Right cardiac atrium (tissue), 5 donors: Measurements from ENCODE around the gene COL4A1. TPM values are rescaled to one million over a fixed set of nuclear protein-coding genes. Genes with fewer than 3 reads are reported as not detected.

ENCODE experiments used
- ATAC-seq, 2 donors: fragments of 200-7000 bp; cut with Tn5 transposase; one replicate each; pipeline versions ENCODE4 v1.8.0 to v1.9.1; 2020; ENCODE audit warnings: moderate library complexity in 2 of 2, mild to moderate bottlenecking in 1 of 2
- DNase-seq, 3 donors: peaks; one replicate each; pipeline ENCODE4 v3.0.0-alpha.2; 2020
- H3K27ac ChIP-seq: one replicate; pipeline ENCODE4 v1.5.1; 2013; ENCODE audit warnings: mild to moderate bottlenecking, low read length, control low read depth, moderate library complexity
- H3K27me3 ChIP-seq: one replicate; pipeline ENCODE4 v1.6.1; 2013; ENCODE audit not compliant: control insufficient read depth, insufficient read depth
- H3K4me1 ChIP-seq: one replicate; pipeline ENCODE4 v1.6.1; 2013; ENCODE audit warnings: low read length; ENCODE audit not compliant: control insufficient read depth, insufficient read depth
- H3K4me3 ChIP-seq: one replicate; pipeline ENCODE4 v1.5.1; 2013; ENCODE audit warnings: low read length, control low read depth
- H3K9me3 ChIP-seq: one replicate; pipeline ENCODE4 v1.6.1; 2013; ENCODE audit warnings: low read length; ENCODE audit not compliant: control insufficient read depth
- WGBS: extraction: QIAGEN DNeasy Blood & Tissue Kit; methylation state at CpG from one replicate; pipeline ENCODE4 v1.1.7; 2013; 5-methylcytosine and 5-hydroxymethylcytosine counted together
- intact Hi-C, 4 donors: fragments of 100-400 bp; cut with DNase I; formaldehyde crosslinking; loops; one replicate each; pipeline versions ENCODE4 v1.11.0 to v1.14.0; 2022 to 2023
- polyA plus RNA-seq: library from polyadenylated mRNA; stranded (reverse); fragments of 200-250 nt; gene quantifications from one replicate; pipeline ENCODE4 v1.2.3, GENCODE V29; 2013
- total RNA-seq, 4 donors: library from RNA; stranded (reverse); fragmentation: NEBNext Ultra II Directional; extraction: Animal tissue kit (Norgen Biotek cat#: 25700); gene quantifications; one replicate each; pipeline ENCODE4 v1.2.1, GENCODE V29; 2021
- donor health status: healthy with polysubstance abuse.
- donor health status: DM: no; HTN: yes; CAD: no.
- donor health status: DM: no; HTN: no; CAD: no.
- donor health status: DM: no; HTN: yes; CAD: no; lungs with severe emphysema.
- donor health status: DM: yes; HTN: yes; CAD: no.

The COL4A1 gene
- total and polyA plus RNA-seq, 5 donors = 69.8 to 267 (median 102) TPM

DNA sequence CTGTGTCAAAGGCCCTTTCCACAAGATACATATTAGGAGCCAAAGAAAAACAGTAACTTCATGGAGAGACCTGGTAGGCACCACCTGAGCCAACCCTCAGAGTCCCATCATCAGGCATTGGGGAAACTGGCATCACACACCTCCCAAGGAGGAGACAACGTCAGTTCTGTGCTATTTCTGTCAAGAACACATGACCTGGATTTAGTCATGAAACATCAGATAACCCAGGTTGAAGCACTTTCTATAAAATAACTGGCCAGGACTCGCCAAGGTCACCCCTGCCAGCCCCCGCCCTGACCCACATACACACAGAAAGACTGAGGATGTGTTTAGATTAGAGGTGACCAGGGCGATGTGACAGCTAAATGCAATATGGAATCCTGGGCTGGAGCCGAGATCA lies 35.6 kb downstream of the COL4A1 start:
- peak in 1 of 3 donors; percentile 50 for DNase-seq
- H3K27ac ChIP-seq = peak overlapping the region; percentile 5
- no peaks in the 10 kb centered on the region for H3K27me3 ChIP-seq
- intact Hi-C loops = no loop called here
- no peaks in the 10 kb centered on the region for H3K9me3 ChIP-seq
- peak in 1 of 2 donors; percentile 30 for ATAC-seq
- WGBS = 68% methylated on average over 5 of the region's 5 CpGs
- no peak overlapping the region for H3K4me3 ChIP-seq
- peaks cover 30% of the 10 kb centered on the region for H3K4me1 ChIP-seq

DNA sequence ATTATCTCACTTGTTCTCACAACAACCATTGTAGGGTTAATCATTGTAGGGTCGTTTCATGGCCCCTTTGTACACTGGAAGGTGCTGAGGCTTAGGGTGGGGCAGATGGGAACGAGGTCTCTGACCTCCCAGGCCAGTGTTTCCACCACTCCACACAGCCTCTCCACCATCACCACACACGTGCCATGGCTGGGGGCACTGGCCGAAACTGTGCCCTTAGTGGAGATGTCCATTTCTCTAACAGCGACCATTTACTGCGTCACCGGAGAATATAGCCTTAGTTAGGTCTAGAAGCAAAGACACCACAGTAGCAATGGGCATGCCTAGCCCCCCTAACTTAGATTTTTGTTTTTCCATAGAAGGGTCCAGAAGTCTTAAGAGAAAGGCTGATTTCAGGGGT lies 36.5 kb downstream of the COL4A1 start:
- Histone ChIP-seq H3K4me3 (no peak overlapping the region), H3K27me3 (no peaks in the 10 kb centered on the region), H3K4me1 (peaks cover 31% of the 10 kb centered on the region), H3K27ac (peak overlapping the region; percentile 33), H3K9me3 (no peaks in the 10 kb centered on the region)
- DNase-seq = no peak
- WGBS = 84% methylated on average over 7 of the region's 7 CpGs
- intact Hi-C loops = no loop called here
- ATAC-seq = no peak

DNA sequence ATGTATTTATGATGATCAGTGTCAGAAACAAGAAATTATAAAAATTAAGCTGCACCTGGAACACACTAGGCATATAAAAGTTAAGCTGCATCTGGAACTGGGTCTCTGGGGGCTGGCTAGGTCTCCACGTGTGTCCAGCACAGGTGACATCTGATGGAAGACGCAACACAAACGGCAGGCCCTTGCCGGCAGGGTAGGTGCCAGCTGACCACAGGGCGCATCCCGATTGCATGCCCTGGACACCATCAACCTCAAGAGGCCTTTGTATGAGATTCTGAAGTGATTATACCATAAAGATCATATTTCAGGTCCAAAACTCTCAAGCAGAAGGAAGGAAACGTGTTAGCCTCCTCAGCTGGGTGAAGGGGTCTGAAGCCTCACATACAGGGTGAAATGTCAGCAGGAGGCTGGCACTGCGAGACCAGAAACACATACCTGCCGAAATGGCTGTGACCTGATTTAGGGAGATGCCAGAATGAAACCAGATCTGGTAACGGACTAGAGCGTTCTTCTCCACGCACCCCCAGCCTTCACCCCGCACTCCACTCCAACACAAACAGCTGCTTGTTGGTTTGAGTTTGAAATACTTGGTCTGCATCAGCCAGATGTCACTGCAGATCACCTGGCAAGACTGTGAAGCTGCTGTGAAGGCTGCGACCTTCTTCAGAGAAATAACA lies 37.3 kb downstream of the COL4A1 start:
- no peaks in the 10 kb centered on the region for H3K27me3 ChIP-seq
- no peaks in the 10 kb centered on the region for H3K9me3 ChIP-seq
- DNase-seq = no peak
- H3K4me3 ChIP-seq = no peak overlapping the region
- ATAC-seq = no peak
- WGBS = 75% methylated on average over 14 of the region's 14 CpGs
- peaks cover 36% of the 10 kb centered on the region for H3K4me1 ChIP-seq
- no peak overlapping the region for H3K27ac ChIP-seq
- intact Hi-C loops = no loop called here

DNA sequence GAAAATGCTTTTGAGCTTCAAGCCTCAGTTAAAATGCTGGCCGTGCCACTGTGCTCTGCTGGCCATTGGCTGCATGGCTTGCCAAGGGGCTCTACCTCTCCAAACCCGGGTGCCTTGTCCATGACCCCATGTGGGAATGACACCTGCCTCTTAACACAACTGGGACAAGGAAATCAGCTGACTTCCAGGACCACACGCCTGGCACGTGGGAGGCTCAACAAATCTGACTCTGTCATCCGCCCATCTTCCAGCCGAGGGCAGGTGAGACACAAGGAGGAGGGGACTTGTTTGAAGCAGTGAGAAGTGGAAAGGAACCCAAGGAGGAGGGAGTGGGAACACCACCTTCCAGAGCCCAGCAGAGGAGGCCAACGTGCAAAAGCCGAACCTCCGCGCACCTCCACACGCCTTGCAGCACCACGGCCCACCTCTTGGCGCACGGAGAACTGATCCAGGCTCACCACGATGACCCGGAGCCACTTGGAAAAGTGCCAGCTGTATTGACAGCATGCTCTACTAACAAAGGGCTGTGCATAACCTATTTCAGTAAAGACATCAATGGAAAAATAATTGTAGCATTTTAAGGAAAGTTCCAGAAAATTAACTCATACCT lies 38.3 kb downstream of the COL4A1 start:
- 71% methylated on average over 16 of the region's 16 CpGs for WGBS
- Histone ChIP-seq H3K9me3 (no peaks in the 10 kb centered on the region), H3K27ac (no peak overlapping the region), H3K4me1 (peaks cover 38% of the 10 kb centered on the region), H3K27me3 (no peaks in the 10 kb centered on the region), H3K4me3 (no peak overlapping the region)
- intact Hi-C loops = no loop called here
- DNase-seq (peak in 1 of 3 donors; percentile 60), ATAC-seq (no peak)

DNA sequence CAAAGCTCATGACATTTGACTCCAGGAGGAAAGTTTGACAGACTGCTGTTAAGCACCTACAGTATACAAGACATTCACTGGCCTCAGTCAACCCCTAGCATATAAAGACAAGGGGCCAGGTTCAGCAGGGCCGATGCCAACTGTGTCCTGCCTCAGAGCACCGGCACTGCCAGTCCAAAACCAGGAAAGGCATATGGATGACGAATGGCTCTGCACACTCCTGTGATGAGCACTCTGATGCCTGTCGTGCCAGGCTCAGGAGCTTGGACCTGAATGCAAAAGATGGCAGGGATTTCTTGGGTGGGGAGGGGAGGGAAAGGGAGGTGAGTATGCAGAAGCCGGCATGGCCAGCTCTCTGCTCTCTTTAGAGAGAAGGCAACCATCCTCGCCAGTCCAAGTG lies 38.9 kb downstream of the COL4A1 start:
- Histone ChIP-seq H3K27ac (no peak overlapping the region), H3K4me1 (peaks cover 40% of the 10 kb centered on the region), H3K9me3 (no peaks in the 10 kb centered on the region), H3K27me3 (no peaks in the 10 kb centered on the region), H3K4me3 (no peak overlapping the region)
- intact Hi-C loops = no loop called here
- WGBS = 57% methylated on average over 6 of the region's 6 CpGs
- DNase-seq (no peak), ATAC-seq (no peak)

DNA sequence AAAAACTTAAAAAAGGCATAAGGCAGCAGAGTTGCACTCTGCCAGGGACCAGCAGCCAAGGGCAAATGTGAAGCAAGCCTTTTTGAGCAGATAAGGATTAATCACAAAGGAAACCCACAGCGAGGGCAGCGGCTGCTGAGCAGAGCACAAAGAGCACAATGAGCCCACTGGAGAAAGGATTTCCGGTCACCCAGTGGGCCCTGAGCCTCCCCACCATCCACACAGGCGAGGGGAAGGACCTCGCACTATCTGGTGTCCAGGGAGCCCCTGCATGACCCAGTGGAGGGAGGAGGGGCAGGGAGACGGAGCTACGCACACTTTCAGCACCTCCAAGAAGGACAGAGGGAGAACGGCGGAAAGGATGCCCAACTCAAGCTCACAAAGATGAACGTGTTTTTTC lies 40.0 kb downstream of the COL4A1 start:
- ATAC-seq (peak; percentile 3 to 24), DNase-seq (peak in 1 of 3 donors; percentile 62)
- Histone ChIP-seq H3K4me3 (no peak overlapping the region), H3K4me1 (peaks cover 48% of the 10 kb centered on the region), H3K27me3 (no peaks in the 10 kb centered on the region), H3K27ac (no peak overlapping the region), H3K9me3 (no peaks in the 10 kb centered on the region)
- intact Hi-C loops = no loop called here
- WGBS = 44% methylated on average over 10 of the region's 10 CpGs

DNA sequence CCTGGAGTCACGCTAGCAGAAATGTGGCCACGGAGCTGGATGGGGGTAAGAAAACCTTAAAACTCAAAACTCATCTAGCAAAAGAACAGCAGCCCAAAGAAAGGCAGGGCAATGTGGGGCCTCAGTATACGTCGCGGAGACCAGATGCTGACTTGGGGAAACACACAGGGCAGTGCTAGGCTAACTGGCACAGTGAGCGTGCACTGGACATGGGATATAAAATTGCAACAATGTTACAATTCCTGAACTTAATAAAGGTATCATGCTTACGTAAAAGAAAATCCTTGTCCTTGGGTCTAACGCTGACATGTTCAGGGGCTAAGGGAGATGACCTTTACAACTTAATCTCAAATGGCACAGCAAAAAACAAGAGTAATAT lies 40.5 kb downstream of the COL4A1 start:
- intact Hi-C loops = no loop called here
- DNase-seq (no peak), ATAC-seq (no peak)
- no peaks in the 10 kb centered on the region for H3K9me3 ChIP-seq
- H3K4me3 ChIP-seq = no peak overlapping the region
- no peak overlapping the region for H3K27ac ChIP-seq
- H3K27me3 ChIP-seq = no peaks in the 10 kb centered on the region
- H3K4me1 ChIP-seq = peaks cover 50% of the 10 kb centered on the region
- WGBS = 52% methylated on average over 8 of the region's 8 CpGs

DNA sequence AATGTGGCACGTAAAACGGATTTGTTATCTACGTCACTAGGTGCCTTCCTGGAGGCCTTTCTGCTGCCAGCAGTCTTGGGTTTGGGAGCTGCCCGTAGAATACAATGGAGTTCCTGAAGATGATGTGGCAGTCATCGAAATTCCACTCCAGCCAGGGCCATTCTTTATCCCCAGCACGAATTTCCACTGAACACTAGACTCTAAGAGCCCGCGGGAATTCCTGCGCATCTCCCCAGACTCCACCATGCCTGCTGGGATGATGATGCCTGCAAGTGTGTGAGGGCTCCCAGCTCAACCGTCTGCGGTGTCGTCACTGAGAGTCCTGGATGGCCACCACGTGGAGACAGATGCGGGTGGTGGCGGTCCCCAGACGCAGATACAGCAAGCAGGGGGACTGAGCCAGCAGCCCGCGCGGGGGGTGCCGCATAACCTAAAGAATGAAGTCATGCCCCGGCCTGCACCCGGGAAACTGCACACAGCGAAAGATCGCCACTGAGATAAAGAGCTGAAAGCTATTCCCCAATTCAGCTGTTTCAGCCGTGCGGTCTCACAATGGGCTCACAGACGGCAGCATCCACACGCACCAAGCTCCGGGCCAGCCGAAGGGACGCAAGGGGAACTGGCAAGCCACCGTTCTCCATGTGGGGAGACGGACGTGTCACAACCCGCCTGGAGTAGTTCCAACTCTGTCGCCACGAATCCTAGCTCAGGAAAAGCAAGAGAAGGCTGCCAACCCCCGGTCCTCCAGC lies 41.1 kb downstream of the COL4A1 start:
- no peak overlapping the region for H3K4me3 ChIP-seq
- peak; percentile 88 to 92 (median 91) for DNase-seq
- no peaks in the 10 kb centered on the region for H3K9me3 ChIP-seq
- ATAC-seq = peak; percentile 51 to 59
- peak overlapping the region; percentile 19 for H3K27ac ChIP-seq
- H3K4me1 ChIP-seq = peaks cover 45% of the 10 kb centered on the region
- intact Hi-C loops = no loop called here
- WGBS = 39% methylated on average over 38 of the region's 38 CpGs
- H3K27me3 ChIP-seq = no peaks in the 10 kb centered on the region

DNA sequence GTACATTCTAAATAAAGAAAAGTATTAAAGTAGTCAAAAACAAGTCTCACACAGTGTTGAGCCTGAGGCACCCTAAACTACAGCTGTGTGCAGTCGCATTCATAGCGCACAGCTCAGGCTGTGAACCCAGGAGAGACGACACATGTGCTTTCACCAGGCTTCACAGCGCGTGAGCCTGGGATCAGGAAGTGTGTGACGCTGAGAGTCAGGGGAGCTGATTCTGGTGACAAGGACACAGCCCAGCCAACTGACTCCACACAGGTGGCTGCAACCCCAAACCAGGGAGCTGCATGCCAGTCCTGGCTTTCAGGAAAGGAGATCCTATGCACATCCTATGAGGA lies 41.6 kb downstream of the COL4A1 start:
- Histone ChIP-seq H3K4me3 (no peak overlapping the region), H3K27ac (peak overlapping the region; percentile 13), H3K4me1 (peaks cover 43% of the 10 kb centered on the region), H3K27me3 (no peaks in the 10 kb centered on the region), H3K9me3 (no peaks in the 10 kb centered on the region)
- DNase-seq (no peak), ATAC-seq (peak in 1 of 2 donors; percentile 5)
- WGBS = 68% methylated on average over 6 of the region's 6 CpGs
- intact Hi-C loops = no loop called here

DNA sequence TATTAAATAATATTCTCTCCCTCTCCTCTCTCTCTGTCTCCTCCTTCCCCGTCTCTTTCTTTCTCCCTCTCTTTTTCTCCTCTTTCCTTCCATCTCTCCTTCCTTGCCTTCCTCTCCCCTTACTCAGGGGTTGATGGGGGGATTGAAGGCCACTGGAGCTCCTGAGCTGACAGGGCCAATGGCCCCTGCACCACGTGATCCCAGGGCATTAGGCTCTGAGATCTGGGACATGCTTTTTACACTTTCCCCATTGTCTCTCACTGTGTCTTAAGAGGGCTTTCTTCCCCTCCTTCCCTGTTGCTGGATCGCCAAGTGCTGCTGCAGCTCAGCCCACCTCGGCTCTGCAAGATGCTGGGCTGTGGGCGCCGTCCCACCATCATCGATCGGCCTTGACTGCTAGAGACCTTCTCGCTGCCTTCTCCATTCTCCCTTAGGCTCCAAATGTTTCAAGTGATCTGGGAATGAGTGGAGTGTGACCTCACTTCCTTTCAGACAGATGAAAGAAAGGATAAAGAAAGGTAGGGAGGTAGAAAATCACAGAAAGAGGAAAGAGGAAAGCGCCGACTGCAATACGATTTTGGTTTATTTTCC lies 42.2 kb downstream of the COL4A1 start:
- DNase-seq (no peak), ATAC-seq (no peak)
- intact Hi-C loops = no loop called here
- Histone ChIP-seq H3K27me3 (no peaks in the 10 kb centered on the region), H3K27ac (no peak overlapping the region), H3K4me3 (no peak overlapping the region), H3K4me1 (peaks cover 42% of the 10 kb centered on the region), H3K9me3 (no peaks in the 10 kb centered on the region)
- 83% methylated on average over 12 of the region's 12 CpGs for WGBS

DNA sequence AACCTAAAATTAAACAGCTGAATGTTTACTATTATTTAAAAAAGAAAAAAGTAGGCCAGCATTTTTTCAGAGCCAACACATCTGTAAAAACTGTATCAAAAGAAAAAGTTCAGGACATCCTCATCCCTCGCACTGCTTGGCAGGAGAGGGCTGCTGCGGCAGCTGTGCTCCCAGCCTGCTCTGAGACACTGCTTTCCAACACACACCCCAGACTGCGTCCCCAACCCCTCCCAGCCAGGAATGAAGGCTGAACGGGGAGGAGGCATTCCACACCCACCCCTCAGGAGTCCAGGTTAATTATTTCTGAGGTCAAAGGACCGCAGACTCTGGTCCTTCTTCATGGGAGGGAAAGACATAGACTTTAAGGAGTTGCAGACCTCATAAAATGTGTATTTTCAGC lies 43.1 kb downstream of the COL4A1 start:
- intact Hi-C loops = no loop called here
- ATAC-seq = peak; percentile 45 to 67
- DNase-seq = peak in 2 of 3 donors; percentile 67 to 79
- Histone ChIP-seq H3K27ac (peak overlapping the region; percentile 39), H3K4me1 (peaks cover 43% of the 10 kb centered on the region), H3K27me3 (no peaks in the 10 kb centered on the region), H3K9me3 (no peaks in the 10 kb centered on the region), H3K4me3 (no peak overlapping the region)
- 28% methylated on average over 5 of the region's 5 CpGs for WGBS
